GM12878 (cell line): ENCODE measurements around the gene MAP3K5.

ENCODE experiments used
- E2F8 ChIP-seq: fragments of 450-650 bp; IDR thresholded peaks from 2 replicates; pipeline ENCODE4 v1.6.1; 2018; ENCODE audit warnings: mild to moderate bottlenecking, low read depth, moderate library complexity; ENCODE audit not compliant: partially characterized antibody
- EGR1 ChIP-seq, 2 experiments: IDR thresholded peaks; 1 replicate in 1 of 2; 2 replicates in 1 of 2; pipeline ENCODE4 v1.6.1; 2011 to 2012; ENCODE audit warnings: low read depth in 2 of 2, low read length in 2 of 2, borderline replicate concordance in 1 of 2, mild to moderate bottlenecking in 1 of 2, moderate library complexity in 1 of 2
- EZH2 ChIP-seq: IDR thresholded peaks from 2 replicates; pipeline ENCODE4 v1.6.1; 2012; ENCODE audit warnings: low read depth, mild to moderate bottlenecking, control low read depth, inconsistent platforms, low read length, borderline replicate concordance; ENCODE audit not compliant: control insufficient read depth
- GABPA ChIP-seq: IDR thresholded peaks from 2 replicates; pipeline ENCODE4 v1.6.1; 2014; ENCODE audit warnings: antibody characterized with exemption, low read depth, mild to moderate bottlenecking, inconsistent platforms
- KAT2A ChIP-seq: conservative IDR thresholded peaks from 2 replicates; pipeline ENCODE4 v1.6.1; 2011; ENCODE audit warnings: low read depth, low read length; ENCODE audit not compliant: control insufficient read depth
- PBX3 ChIP-seq: IDR thresholded peaks from 2 replicates; pipeline ENCODE4 v1.6.1; 2011; ENCODE audit warnings: mild to moderate bottlenecking, low read depth, low read length, moderate library complexity; ENCODE audit not compliant: insufficient replicate concordance
- POLR2A ChIP-seq: IDR thresholded peaks from 2 replicates; pipeline ENCODE4 v1.6.1; 2011; ENCODE audit warnings: low read depth, mild to moderate bottlenecking, low read length
- RBBP5 ChIP-seq: fragments of 200-600 bp; sonication (generic); conservative IDR thresholded peaks from 2 replicates; pipeline ENCODE4 v1.6.1; 2016
- SMC3 ChIP-seq: IDR thresholded peaks from 2 replicates; pipeline ENCODE4 v1.6.1; 2011; ENCODE audit warnings: low read length, improper control_type of control experiment, borderline replicate concordance
- TCF3 ChIP-seq: IDR thresholded peaks from 2 replicates; pipeline ENCODE4 v1.6.1; 2012; ENCODE audit warnings: low read depth, mild to moderate bottlenecking, low read length, borderline replicate concordance; ENCODE audit not compliant: insufficient read depth
- YY1 ChIP-seq: IDR thresholded peaks from 2 replicates; pipeline ENCODE4 v1.6.1; 2011; ENCODE audit warnings: low read depth, mild to moderate bottlenecking, low read length
- ZNF622 ChIP-seq: fragments of 450-650 bp; IDR thresholded peaks from 2 replicates; pipeline ENCODE4 v1.6.1; 2017; ENCODE audit warnings: mild to moderate bottlenecking, inconsistent platforms
- TF ChIP-seq, protein P1 (sequence below), 3 experiments: IDR thresholded peaks in 2 of 3; conservative IDR thresholded peaks in 1 of 3; 2 replicates each; pipeline ENCODE4 v1.5.1; 2011; ENCODE audit warnings: low read depth in 3 of 3, low read length in 3 of 3, mild to moderate bottlenecking in 3 of 3, control low read depth in 2 of 3, moderate library complexity in 2 of 3, inconsistent platforms in 1 of 3, mixed read lengths in 1 of 3; ENCODE audit not compliant: control insufficient read depth in 2 of 3, insufficient read depth in 1 of 3; ENCODE audit errors: extremely low read depth in 1 of 3
- TF ChIP-seq, protein P2 (sequence below): IDR thresholded peaks from 2 replicates; pipeline ENCODE4 v1.6.1; 2012; ENCODE audit warnings: mild to moderate bottlenecking, low read depth, low read length

- TF ChIP-seq TCF3 (no peak), SMC3 (no peak), GABPA (no peak), YY1 (no peak), POLR2A (no peak), EZH2 (no peak), PBX3 (no peak), E2F8 (no peak), ZNF622 (no peak), RBBP5 (no peak), EGR1 (IDR thresholded peaks at IDR 0.05; ENCODE audit: borderline replicate concordance in 1 of 2, low read depth in 2 of 2, low read length in 2 of 2) (no peak), KAT2A (no peak)
- TF ChIP-seq, protein P1, sequence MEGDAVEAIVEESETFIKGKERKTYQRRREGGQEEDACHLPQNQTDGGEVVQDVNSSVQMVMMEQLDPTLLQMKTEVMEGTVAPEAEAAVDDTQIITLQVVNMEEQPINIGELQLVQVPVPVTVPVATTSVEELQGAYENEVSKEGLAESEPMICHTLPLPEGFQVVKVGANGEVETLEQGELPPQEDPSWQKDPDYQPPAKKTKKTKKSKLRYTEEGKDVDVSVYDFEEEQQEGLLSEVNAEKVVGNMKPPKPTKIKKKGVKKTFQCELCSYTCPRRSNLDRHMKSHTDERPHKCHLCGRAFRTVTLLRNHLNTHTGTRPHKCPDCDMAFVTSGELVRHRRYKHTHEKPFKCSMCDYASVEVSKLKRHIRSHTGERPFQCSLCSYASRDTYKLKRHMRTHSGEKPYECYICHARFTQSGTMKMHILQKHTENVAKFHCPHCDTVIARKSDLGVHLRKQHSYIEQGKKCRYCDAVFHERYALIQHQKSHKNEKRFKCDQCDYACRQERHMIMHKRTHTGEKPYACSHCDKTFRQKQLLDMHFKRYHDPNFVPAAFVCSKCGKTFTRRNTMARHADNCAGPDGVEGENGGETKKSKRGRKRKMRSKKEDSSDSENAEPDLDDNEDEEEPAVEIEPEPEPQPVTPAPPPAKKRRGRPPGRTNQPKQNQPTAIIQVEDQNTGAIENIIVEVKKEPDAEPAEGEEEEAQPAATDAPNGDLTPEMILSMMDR (IDR thresholded peaks at IDR 0.05 in 2 of 3, conservative IDR thresholded peaks at IDR 0.05 in 1 of 3; ENCODE audit: control insufficient read depth in 2 of 3, extremely low read depth in 1 of 3, insufficient read depth in 1 of 3, low read depth in 3 of 3, low read length in 3 of 3) = no peak
- TF ChIP-seq, protein P2, sequence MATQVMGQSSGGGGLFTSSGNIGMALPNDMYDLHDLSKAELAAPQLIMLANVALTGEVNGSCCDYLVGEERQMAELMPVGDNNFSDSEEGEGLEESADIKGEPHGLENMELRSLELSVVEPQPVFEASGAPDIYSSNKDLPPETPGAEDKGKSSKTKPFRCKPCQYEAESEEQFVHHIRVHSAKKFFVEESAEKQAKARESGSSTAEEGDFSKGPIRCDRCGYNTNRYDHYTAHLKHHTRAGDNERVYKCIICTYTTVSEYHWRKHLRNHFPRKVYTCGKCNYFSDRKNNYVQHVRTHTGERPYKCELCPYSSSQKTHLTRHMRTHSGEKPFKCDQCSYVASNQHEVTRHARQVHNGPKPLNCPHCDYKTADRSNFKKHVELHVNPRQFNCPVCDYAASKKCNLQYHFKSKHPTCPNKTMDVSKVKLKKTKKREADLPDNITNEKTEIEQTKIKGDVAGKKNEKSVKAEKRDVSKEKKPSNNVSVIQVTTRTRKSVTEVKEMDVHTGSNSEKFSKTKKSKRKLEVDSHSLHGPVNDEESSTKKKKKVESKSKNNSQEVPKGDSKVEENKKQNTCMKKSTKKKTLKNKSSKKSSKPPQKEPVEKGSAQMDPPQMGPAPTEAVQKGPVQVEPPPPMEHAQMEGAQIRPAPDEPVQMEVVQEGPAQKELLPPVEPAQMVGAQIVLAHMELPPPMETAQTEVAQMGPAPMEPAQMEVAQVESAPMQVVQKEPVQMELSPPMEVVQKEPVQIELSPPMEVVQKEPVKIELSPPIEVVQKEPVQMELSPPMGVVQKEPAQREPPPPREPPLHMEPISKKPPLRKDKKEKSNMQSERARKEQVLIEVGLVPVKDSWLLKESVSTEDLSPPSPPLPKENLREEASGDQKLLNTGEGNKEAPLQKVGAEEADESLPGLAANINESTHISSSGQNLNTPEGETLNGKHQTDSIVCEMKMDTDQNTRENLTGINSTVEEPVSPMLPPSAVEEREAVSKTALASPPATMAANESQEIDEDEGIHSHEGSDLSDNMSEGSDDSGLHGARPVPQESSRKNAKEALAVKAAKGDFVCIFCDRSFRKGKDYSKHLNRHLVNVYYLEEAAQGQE = no peak
Observed at GRCh38 chr6:136635615-136636014, 156.7 kb downstream of the MAP3K5 start.
